GM21737 (cell line): ENCODE results near the gene EBF3.

Source experiments
- ATAC-seq: cut with Tn5 transposase; IDR thresholded peaks from one replicate; pipeline ENCODE4 v1.9.1; 2021; ENCODE audit warnings: mild to moderate bottlenecking, moderate library complexity; ENCODE audit not compliant: unreplicated experiment

The EBF3 gene

GRCh38 chr10:129841071-129841470 lies 123.0 kb downstream of the EBF3 start:
- ATAC-seq = no peak

GRCh38 chr10:129840196-129840590 lies 123.9 kb downstream of the EBF3 start:
- no peak for ATAC-seq

GRCh38 chr10:129839285-129840195 lies 124.5 kb downstream of the EBF3 start:
- ATAC-seq = no peak

- no peak for ATAC-seq
Observed at GRCh38 chr10:129838794-129839193, 125.3 kb downstream of the EBF3 start.

- no peak for ATAC-seq
Observed at GRCh38 chr10:129837909-129838582, 126.0 kb downstream of the EBF3 start.

- no peak for ATAC-seq
Observed at GRCh38 chr10:129836253-129836652, 127.8 kb downstream of the EBF3 start.

DNA sequence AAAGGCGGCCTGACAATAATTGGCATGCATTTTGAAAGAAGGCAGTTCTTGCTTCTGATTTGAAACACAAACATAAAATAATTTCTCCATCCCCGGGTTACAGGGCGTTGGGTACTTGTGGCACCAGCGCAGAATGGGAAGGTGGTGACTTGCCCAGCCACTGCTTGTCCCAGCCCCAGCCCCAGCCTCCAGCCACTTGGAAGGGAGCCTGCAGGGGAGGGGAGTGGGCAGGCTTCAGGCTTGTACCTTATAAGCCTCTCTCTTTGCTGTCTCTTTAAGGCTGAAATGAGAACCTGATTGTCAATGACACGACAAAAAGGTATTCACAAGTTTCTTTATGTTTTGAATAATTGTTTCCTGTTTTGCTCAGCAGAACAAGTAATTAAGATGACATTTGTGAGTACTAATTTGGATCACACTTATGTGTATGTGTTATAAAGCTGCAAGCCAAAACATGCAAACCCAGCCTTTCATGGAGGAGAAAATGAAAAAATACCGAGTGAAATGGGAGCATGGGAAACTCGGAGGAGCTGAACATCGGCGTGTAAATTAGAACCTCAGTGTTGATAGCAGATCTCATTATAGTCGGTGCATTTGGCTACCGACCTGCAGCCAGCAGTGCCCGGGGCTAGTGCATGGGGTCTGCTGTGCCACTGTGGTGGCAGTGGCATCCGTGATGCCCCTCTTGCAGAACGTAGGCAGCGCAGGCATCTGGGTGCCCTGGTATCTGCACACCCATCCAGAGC lies 129.9 kb downstream of the EBF3 start:
- ATAC-seq = no peak

- ATAC-seq = no peak
Observed at GRCh38 chr10:129833468-129833950, 130.6 kb downstream of the EBF3 start.

GRCh38 chr10:129832573-129833467 lies 131.3 kb downstream of the EBF3 start:
- ATAC-seq = no peak

DNA sequence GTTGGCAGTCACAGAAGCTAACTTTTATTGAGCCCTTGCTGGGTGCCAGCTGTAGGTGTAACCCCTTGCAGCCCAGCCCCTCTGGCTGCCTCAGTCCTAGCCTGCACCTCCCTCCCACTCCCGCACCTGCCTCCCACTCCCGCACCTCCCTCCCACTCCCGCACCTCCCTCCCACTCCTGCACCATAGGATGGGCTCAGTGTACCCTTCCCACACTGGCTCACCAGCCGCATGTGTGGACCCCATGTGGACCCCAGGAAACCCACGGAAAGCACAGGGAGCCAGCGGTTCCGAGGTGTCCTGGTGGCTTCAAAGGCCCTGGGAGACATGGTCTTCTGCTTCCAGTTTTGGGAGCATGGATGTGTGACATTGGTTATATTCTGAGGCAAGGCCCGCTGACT lies 132.9 kb downstream of the EBF3 start:
- no peak for ATAC-seq

DNA sequence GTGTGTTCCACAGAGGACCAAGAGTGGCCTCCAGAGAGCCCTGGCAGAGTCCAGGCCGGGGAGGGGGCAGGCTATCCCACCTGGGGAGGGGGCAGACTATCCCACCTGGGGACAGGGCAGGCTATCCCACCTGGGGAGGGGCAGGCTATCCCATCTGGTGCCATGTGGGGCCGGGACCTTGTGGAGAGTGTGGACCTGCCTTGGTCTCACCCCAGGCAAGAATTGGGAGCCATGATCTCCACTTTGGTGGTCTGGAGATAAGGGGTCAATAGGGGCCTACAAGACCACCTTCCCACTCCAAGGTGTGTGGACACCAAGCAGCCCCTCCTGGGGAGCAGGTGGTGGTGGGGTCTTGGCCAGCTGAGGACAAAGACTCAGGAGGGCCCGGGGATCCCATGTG lies 138.2 kb downstream of the EBF3 start:
- no peak for ATAC-seq

GRCh38 chr10:129825221-129825620 lies 138.9 kb downstream of the EBF3 start:
- no peak for ATAC-seq

GRCh38 chr10:129820451-129820850 lies 143.6 kb downstream of the EBF3 start:
- ATAC-seq = no peak

DNA sequence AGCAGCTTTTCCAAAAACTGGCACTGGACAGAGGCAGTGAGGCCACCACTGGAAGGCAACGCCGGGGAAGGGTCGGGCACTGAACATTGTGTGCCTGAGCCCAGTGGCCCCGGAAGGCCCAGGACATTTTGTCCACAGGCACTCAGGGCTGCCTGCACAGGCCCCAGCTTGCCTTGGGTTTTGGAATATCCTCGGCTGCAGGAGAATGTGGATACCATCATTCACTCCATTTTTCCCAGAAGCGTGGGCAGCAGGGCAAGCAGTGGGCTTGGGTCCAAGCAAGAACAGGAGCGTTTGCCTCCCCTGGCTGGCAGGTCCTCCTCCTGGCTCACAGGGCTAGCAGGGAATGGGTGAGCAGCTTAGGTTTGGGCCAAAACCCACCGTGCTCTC lies 147.4 kb downstream of the EBF3 start:
- no peak for ATAC-seq

DNA sequence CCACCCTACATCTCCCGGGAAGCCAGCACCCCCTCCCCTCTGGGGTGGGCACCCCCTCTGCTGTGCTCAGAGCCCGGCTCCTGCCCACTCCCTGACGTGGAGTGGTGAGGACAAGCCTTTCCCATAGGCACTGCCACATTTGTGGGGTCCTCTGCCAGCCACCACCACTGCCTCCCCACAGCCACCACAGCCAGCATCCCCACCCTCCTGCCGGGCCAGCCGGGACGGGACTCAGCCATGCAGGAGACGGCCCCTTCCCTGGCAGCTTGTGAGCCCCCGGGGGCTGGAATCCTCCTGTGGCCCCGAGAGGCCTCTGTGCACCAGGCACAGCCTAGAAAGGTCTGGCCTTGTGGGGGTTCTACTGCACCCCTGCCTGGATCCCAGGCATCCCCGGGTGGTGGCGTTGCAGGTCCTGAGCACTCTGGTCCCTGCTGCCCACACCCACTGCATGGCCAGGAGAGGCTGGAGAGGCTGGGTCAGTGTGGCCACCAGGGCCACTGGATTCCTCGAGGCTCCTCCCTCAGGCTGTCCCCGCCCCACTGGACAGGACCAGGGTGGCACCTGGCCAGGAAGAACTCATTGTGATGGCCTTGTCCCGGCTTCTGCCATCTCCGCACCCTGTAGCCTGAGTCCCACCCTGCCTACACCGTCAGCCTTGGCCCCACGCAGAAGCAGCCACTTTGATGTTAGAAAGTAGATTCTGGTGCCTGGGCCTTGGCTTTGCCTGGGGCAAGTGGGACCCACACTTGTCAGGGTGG lies 148.0 kb downstream of the EBF3 start:
- ATAC-seq = no peak

GRCh38 chr10:129814681-129815646 lies 149.1 kb downstream of the EBF3 start:
- no peak for ATAC-seq

DNA sequence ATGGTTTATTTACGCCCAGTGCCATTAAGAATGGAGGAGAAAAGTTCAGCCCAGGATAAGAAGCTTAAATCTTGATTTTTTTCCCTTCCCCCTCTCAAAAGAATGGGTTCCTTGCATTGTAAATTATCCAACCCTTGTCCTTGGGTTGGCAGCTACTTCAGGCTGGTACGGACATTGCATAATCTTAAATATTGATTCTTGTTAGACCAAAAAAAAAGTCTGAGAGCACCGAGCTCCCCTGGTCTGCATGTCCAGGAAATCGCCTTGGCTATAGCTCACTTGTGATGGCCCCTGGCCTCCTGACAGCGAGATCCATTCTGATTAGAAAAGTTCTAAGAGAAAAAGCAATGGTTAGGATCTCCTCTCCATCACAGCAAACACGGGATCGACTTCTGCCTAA lies 151.7 kb downstream of the EBF3 start:
- ATAC-seq = no peak

GRCh38 chr10:129811208-129811607 lies 152.9 kb downstream of the EBF3 start:
- ATAC-seq = no peak

DNA sequence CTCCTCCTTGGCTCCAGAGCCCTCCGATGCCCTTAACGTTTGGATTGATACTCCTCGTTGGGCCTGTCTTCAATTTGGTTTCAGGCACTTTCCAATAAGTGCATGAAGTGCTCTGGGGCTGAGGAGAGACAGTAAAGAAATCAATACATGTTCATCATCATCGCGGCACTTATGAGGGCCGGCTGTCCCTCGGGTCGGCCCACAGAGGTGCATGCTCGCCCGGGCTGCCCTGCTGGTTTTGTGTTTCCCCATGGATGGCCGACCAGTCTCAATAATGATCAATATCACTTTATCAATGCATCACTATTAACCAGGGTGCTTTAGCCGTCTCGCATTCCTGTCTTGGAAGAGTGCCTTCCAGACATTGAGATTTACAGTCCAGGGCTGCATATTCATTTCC lies 154.2 kb downstream of the EBF3 start:
- no peak for ATAC-seq
